CD14-positive monocyte (primary cell): Measurements from ENCODE around the gene CNGB1. TPM values are rescaled to one million over a fixed set of nuclear protein-coding genes. Genes with fewer than 3 reads are reported as not detected.

Experiments
- DNase-seq, 3 donors: peaks; one replicate each; pipeline ENCODE4 v3.0.0-alpha.2; 2011 to 2022
- H2AFZ ChIP-seq: 2 replicates; pipeline ENCODE4 v1.6.0; 2012; ENCODE audit warnings: mild to moderate bottlenecking, low read depth, low read length, inconsistent platforms; ENCODE audit not compliant: insufficient read depth, poor library complexity, severe bottlenecking
- H3K27ac ChIP-seq, 2 donors: 1 replicate in 1 of 2; 2 replicates in 1 of 2; pipeline ENCODE4 v1.5.1; 2012 to 2013; ENCODE audit warnings: low read length in 2 of 2, control low read depth in 1 of 2, inconsistent platforms in 1 of 2, low read depth in 1 of 2, mild to moderate bottlenecking in 1 of 2
- H3K27me3 ChIP-seq, 2 donors: one replicate each; pipeline versions ENCODE4 v1.6.0 to v1.6.1; 2011 to 2013; ENCODE audit warnings: low read length in 2 of 2; ENCODE audit not compliant: control insufficient read depth in 2 of 2, insufficient read depth in 2 of 2
- H3K36me3 ChIP-seq, 2 donors: replicated peaks in 1 of 2; 1 replicate in 1 of 2; 2 replicates in 1 of 2; pipeline versions ENCODE4 v1.5.1 to v1.6.1; 2012 to 2013; ENCODE audit warnings: low read length in 2 of 2, control low read depth in 1 of 2, inconsistent platforms in 1 of 2, mild to moderate bottlenecking in 1 of 2; ENCODE audit not compliant: insufficient read depth in 2 of 2, control insufficient read depth in 1 of 2
- H3K4me1 ChIP-seq, 2 donors: 1 replicate in 1 of 2; 2 replicates in 1 of 2; pipeline versions ENCODE4 v1.5.1 to v1.6.1; 2012 to 2013; ENCODE audit warnings: low read length in 2 of 2, control low read depth in 1 of 2, inconsistent platforms in 1 of 2, mild to moderate bottlenecking in 1 of 2, moderate library complexity in 1 of 2; ENCODE audit not compliant: insufficient read depth in 2 of 2, control insufficient read depth in 1 of 2
- H3K4me2 ChIP-seq: replicated peaks from 2 replicates; pipeline ENCODE3; 2012; ENCODE audit warnings: low read length, moderate library complexity, mild to moderate bottlenecking; ENCODE audit not compliant: poor library complexity, severe bottlenecking; ENCODE audit errors: extremely low read depth
- H3K4me3 ChIP-seq, 3 experiments: fragments of 200-600 bp in 1 of 3; sonication (generic) in 1 of 3; replicated peaks in 1 of 3; 1 replicate in 2 of 3; 2 replicates in 1 of 3; pipeline ENCODE4 v1.5.1; 2011 to 2013; ENCODE audit warnings: low read length in 3 of 3, mild to moderate bottlenecking in 3 of 3, control low read depth in 2 of 3, low read depth in 2 of 3, inconsistent platforms in 1 of 3, moderate library complexity in 1 of 3
- H3K79me2 ChIP-seq: 2 replicates; pipeline ENCODE4 v1.6.0; 2012; ENCODE audit warnings: mild to moderate bottlenecking, control low read depth, inconsistent platforms, low read length, moderate library complexity; ENCODE audit not compliant: insufficient read depth
- H3K9ac ChIP-seq: 2 replicates; pipeline ENCODE4 v1.6.0; 2017; ENCODE audit warnings: low read length, mild to moderate bottlenecking; ENCODE audit not compliant: insufficient read depth, poor library complexity, severe bottlenecking
- H3K9me3 ChIP-seq, 2 donors: replicated peaks in 1 of 2; 1 replicate in 1 of 2; 2 replicates in 1 of 2; pipeline versions ENCODE4 v1.5.1 to v1.6.1; 2012 to 2013; ENCODE audit warnings: low read length in 2 of 2, control low read depth in 1 of 2; ENCODE audit not compliant: control insufficient read depth in 1 of 2, insufficient read depth in 1 of 2
- H4K20me1 ChIP-seq: 2 replicates; pipeline ENCODE4 v1.6.0; 2012; ENCODE audit warnings: mild to moderate bottlenecking, low read length, control low read depth, moderate library complexity; ENCODE audit not compliant: insufficient read depth
- H3K27ac Mint-ChIP-seq, 7 donors: one replicate each; pipeline ENCODE4 v1.8.0; 2020; ENCODE audit warnings: mild to moderate bottlenecking in 7 of 7, mixed read lengths in 7 of 7, moderate library complexity in 6 of 7, inconsistent platforms in 2 of 7
- H3K27me3 Mint-ChIP-seq, 3 donors: one replicate each; pipeline ENCODE4 v1.8.0; 2021 to 2022; ENCODE audit warnings: low read depth in 3 of 3, mild to moderate bottlenecking in 3 of 3, mixed read lengths in 3 of 3, moderate library complexity in 3 of 3, inconsistent platforms in 1 of 3
- H3K36me3 Mint-ChIP-seq, 2 donors: one replicate each; pipeline ENCODE4 v1.8.0; 2020; ENCODE audit warnings: mixed read lengths in 2 of 2, inconsistent platforms in 1 of 2, mild to moderate bottlenecking in 1 of 2
- H3K4me1 Mint-ChIP-seq: one replicate; pipeline ENCODE4 v1.8.0; 2020; ENCODE audit warnings: mild to moderate bottlenecking, mixed read lengths
- H3K4me3 Mint-ChIP-seq, 2 donors: one replicate each; pipeline ENCODE4 v1.8.0; 2020; ENCODE audit warnings: mild to moderate bottlenecking in 2 of 2, mixed read lengths in 2 of 2, moderate library complexity in 1 of 2
- H3K9me3 Mint-ChIP-seq, 7 donors: one replicate each; pipeline ENCODE4 v1.8.0; 2020 to 2022; ENCODE audit warnings: mixed read lengths in 7 of 7, mild to moderate bottlenecking in 6 of 7, moderate library complexity in 6 of 7, inconsistent platforms in 2 of 7
- WGBS: methylation state at CpG from one replicate; pipeline ENCODE4 v1.1.5; 2013; ENCODE audit warnings: missing lambda C conversion rate; ENCODE audit not compliant: insufficient coverage; 5-methylcytosine and 5-hydroxymethylcytosine counted together
- intact Hi-C, 2 donors: fragments of 100-400 bp; cut with micrococcal nuclease; formaldehyde crosslinking; loops; one replicate each; pipeline versions ENCODE4 v1.15.0 to v1.15.1; 2023
- polyA plus RNA-seq, 3 donors: library from polyadenylated mRNA; depleted of rRNA in 1 of 3; unstranded in 2 of 3; stranded (reverse) in 1 of 3; fragments of 300-500 nt in 2 of 3; fragments of >200 nt in 1 of 3; fragmentation: Illumina TruSeq in 2 of 3; gene quantifications; 1 replicate in 2 of 3; 2 replicates in 1 of 3; pipeline ENCODE4 v1.2.3, GENCODE V29; 2012 to 2021
- TF ChIP-seq, protein P1 (sequence below): fragments of 200-600 bp; IDR thresholded peaks from one replicate; pipeline ENCODE4 v1.8.0; 2022; ENCODE audit warnings: antibody characterized with exemption, mild to moderate bottlenecking

The CNGB1 gene
- polyA plus RNA-seq, 3 donors: not detected

DNA sequence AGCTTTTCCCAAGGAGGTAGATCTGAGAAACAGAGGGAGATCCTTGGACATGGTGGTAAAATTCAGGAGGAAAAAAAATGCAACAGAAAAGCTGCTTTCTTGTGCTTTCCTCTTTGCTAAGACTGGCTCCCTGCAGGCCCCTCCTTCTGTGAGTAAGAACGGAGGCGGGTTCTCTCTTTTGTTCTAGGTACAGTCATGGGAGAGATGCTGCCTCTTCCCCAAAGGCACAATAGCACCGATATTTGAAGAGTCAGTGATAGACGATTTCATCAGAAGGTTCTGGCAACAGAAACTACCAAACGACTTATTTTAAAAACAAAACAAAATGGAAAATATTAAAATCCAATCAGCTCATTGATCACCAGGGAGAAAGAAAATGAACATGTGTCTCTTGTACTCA is 136.0 kb downstream of the CNGB1 start:
- intact Hi-C loops: no loop called here
- WGBS: no CpG with 5 or more reads among the region's 5 CpGs

More for the DNA sequence above, 136.0 kb downstream of the CNGB1 start:
- no peaks in the 10 kb centered on the region for H3K27me3 ChIP-seq
- no peak for DNase-seq
- H3K36me3 ChIP-seq: no peaks in the 10 kb centered on the region
- Mint-ChIP-seq H3K4me1 (no peaks in the 10 kb centered on the region), H3K36me3 (no peaks in the 10 kb centered on the region), H3K9me3 (no peaks in the 10 kb centered on the region), H3K27me3 (peaks cover 0 to 9% (median 7%) of the 10 kb centered on the region in 3 donors), H3K27ac (no peak overlapping the region), H3K4me3 (no peak overlapping the region)
- H3K9me3 ChIP-seq: no peaks in the 10 kb centered on the region
- H3K4me1 ChIP-seq: no peaks in the 10 kb centered on the region
- no peak overlapping the region for H3K4me3 ChIP-seq
- no peak overlapping the region for H3K9ac ChIP-seq
- H2AFZ ChIP-seq: no peak overlapping the region
- TF ChIP-seq, protein P1, sequence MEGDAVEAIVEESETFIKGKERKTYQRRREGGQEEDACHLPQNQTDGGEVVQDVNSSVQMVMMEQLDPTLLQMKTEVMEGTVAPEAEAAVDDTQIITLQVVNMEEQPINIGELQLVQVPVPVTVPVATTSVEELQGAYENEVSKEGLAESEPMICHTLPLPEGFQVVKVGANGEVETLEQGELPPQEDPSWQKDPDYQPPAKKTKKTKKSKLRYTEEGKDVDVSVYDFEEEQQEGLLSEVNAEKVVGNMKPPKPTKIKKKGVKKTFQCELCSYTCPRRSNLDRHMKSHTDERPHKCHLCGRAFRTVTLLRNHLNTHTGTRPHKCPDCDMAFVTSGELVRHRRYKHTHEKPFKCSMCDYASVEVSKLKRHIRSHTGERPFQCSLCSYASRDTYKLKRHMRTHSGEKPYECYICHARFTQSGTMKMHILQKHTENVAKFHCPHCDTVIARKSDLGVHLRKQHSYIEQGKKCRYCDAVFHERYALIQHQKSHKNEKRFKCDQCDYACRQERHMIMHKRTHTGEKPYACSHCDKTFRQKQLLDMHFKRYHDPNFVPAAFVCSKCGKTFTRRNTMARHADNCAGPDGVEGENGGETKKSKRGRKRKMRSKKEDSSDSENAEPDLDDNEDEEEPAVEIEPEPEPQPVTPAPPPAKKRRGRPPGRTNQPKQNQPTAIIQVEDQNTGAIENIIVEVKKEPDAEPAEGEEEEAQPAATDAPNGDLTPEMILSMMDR: no peak
- H3K27ac ChIP-seq: no peak overlapping the region
- H3K4me2 ChIP-seq: no peak overlapping the region
- no peaks in the 10 kb centered on the region for H4K20me1 ChIP-seq
- no peaks in the 10 kb centered on the region for H3K79me2 ChIP-seq

Other genes starting within 250 kb of the CNGB1 start
- gene KATNB1, start 235.4 kb downstream of the CNGB1 start, polyA plus RNA-seq: 10 to 100 TPM; 16.9 to 35.6 (median 17.7) TPM
- 1 to 10 TPM in 1 of 3 donors, under 1 TPM in 1, not detected in 1; 0.24 to 1.7 TPM for gene KIFC3, start 168.6 kb downstream of the CNGB1 start, polyA plus RNA-seq
- gene ZNF319, start 29.5 kb upstream of the CNGB1 start, polyA plus RNA-seq: 10 to 100 TPM in 1 of 3 donors, 1 to 10 TPM in 2; 1.9 to 11.5 (median 4.7) TPM
- 10 to 100 TPM; 25.7 to 55.7 (median 44.4) TPM for gene USB1, start 30.3 kb upstream of the CNGB1 start, polyA plus RNA-seq
- not detected for gene MMP15, start 54.6 kb upstream of the CNGB1 start, polyA plus RNA-seq
- 10 to 100 TPM; 17.3 to 24.0 (median 18.8) TPM for gene CFAP20, start 158.3 kb upstream of the CNGB1 start, polyA plus RNA-seq
- 10 to 100 TPM in 1 of 3 donors, 1 to 10 TPM in 2; 1.6 to 24.7 (median 9.2) TPM for gene CSNK2A2, start 227.0 kb upstream of the CNGB1 start, polyA plus RNA-seq